AG04450 (cell line): ENCODE data around the gene SORCS2. TPM values are rescaled to one million over a fixed set of nuclear protein-coding genes. Genes with fewer than 3 reads are reported as not detected.

ENCODE experiments used
- CTCF ChIA-PET: fragments of 300-600, 350-600 bp; formaldehyde crosslinking; extraction: SDS; loops from one replicate; lab custom pipeline; 2022; ENCODE audit warnings: antibody characterized with exemption, inconsistent platforms; lab: Charles Lee
- POLR2A ChIA-PET: fragments of 350-600 bp; formaldehyde crosslinking; extraction: SDS; loops from one replicate; lab custom pipeline; 2021; ENCODE audit warnings: antibody characterized with exemption, inconsistent platforms; lab: Yijun Ruan, JAX
- DNase-seq: peaks from one replicate; pipeline ENCODE4 v3.0.0-alpha.2; 2011; ENCODE audit warnings: low read depth, low spot score
- H3K27ac ChIP-seq: one replicate; pipeline ENCODE4 v1.5.1; 2012; ENCODE audit warnings: low read depth, low read length, control low read depth
- H3K27me3 ChIP-seq: one replicate; pipeline ENCODE4 v1.6.0; 2012; ENCODE audit warnings: low read length; ENCODE audit not compliant: control insufficient read depth, insufficient read depth
- H3K4me3 ChIP-seq: 2 replicates; pipeline ENCODE4 v1.5.1; 2011; ENCODE audit warnings: mild to moderate bottlenecking, low read depth, low read length, control low read depth
- H3K9me3 ChIP-seq: 2 replicates; pipeline ENCODE4 v1.5.1; 2012; ENCODE audit warnings: low read length; ENCODE audit not compliant: control insufficient read depth, insufficient read depth
- CTCF ChIP-seq: IDR thresholded peaks from 2 replicates; pipeline ENCODE4 v1.5.1; 2011; ENCODE audit warnings: low read depth, low read length, control low read depth, inconsistent platforms
- polyA plus RNA-seq: library from polyadenylated mRNA; depleted of rRNA; stranded (reverse); fragments of >200 nt; gene quantifications from 2 replicates; pipeline ENCODE4 v1.2.3, GENCODE V29; 2011

SORCS2 gene
- polyA plus RNA-seq, 1 experiment, result 0.29 TPM

- POLR2A ChIA-PET, result no interaction called here
- no peak for DNase-seq
- Histone ChIP-seq H3K4me3 (no peak overlapping the region), H3K27ac (no peak overlapping the region), H3K27me3 (peaks cover 53% of the 10 kb centered on the region), H3K9me3 (peaks cover 7% of the 10 kb centered on the region)
- no peak for TF ChIP-seq CTCF
- CTCF ChIA-PET, result no interaction called here
These were observed 482.8 kb downstream of the SORCS2 start for GRCh38 chr4:7675136-7675535.

- Histone ChIP-seq H3K4me3 (no peak overlapping the region), H3K27ac (no peak overlapping the region), H3K27me3 (peaks cover 54% of the 10 kb centered on the region), H3K9me3 (peaks cover 2% of the 10 kb centered on the region)
- POLR2A ChIA-PET, result no interaction called here
- TF ChIP-seq CTCF, result no peak
- no peak for DNase-seq
- CTCF ChIA-PET, result no interaction called here
These were observed 483.4 kb downstream of the SORCS2 start for GRCh38 chr4:7675612-7676320.

- Histone ChIP-seq H3K9me3 (peaks cover 3% of the 10 kb centered on the region), H3K27me3 (peaks cover 57% of the 10 kb centered on the region), H3K4me3 (no peak overlapping the region), H3K27ac (no peak overlapping the region)
- DNase-seq, result no peak
- TF ChIP-seq CTCF, result no peak
- CTCF ChIA-PET, result no interaction called here
- POLR2A ChIA-PET, result no interaction called here
These were observed 484.1 kb downstream of the SORCS2 start for GRCh38 chr4:7676398-7676922.

- H3K4me3 ChIP-seq, result no peak overlapping the region
- H3K27ac ChIP-seq, result no peak overlapping the region
- CTCF ChIA-PET, result no interaction called here
- POLR2A ChIA-PET, result no interaction called here
- DNase-seq, result no peak
- H3K27me3 ChIP-seq, result peaks cover 63% of the 10 kb centered on the region
- H3K9me3 ChIP-seq, result peaks cover 6% of the 10 kb centered on the region
- TF ChIP-seq CTCF, result no peak
These were observed 484.7 kb downstream of the SORCS2 start for GRCh38 chr4:7677086-7677485.

GRCh38 chr4:7677799-7678301 lies 485.5 kb downstream of the SORCS2 start:
- TF ChIP-seq CTCF, result no peak

More at GRCh38 chr4:7677799-7678301, 485.5 kb downstream of the SORCS2 start:
- Histone ChIP-seq H3K27ac (no peak overlapping the region), H3K4me3 (no peak overlapping the region), H3K9me3 (peaks cover 8% of the 10 kb centered on the region), H3K27me3 (peaks cover 70% of the 10 kb centered on the region)
- ChIA-PET CTCF (no interaction called here), POLR2A (no interaction called here)
- DNase-seq, result no peak
